ENCODE results near the gene MACO1. TPM values are rescaled to one million over a fixed set of nuclear protein-coding genes. Genes with fewer than 3 reads are reported as not detected.

The MACO1 gene
- total and polyA plus RNA-seq, 9 of the 15 experiments (the other 6 are each of a cell fraction or from before 2014, with no cell fraction given) = 4.6 to 28.4 (median 21.7) TPM

GRCh38 chr1:25430073-25430966, at the start of gene MACO1 (continued):
- TF ChIP-seq, protein P1, sequence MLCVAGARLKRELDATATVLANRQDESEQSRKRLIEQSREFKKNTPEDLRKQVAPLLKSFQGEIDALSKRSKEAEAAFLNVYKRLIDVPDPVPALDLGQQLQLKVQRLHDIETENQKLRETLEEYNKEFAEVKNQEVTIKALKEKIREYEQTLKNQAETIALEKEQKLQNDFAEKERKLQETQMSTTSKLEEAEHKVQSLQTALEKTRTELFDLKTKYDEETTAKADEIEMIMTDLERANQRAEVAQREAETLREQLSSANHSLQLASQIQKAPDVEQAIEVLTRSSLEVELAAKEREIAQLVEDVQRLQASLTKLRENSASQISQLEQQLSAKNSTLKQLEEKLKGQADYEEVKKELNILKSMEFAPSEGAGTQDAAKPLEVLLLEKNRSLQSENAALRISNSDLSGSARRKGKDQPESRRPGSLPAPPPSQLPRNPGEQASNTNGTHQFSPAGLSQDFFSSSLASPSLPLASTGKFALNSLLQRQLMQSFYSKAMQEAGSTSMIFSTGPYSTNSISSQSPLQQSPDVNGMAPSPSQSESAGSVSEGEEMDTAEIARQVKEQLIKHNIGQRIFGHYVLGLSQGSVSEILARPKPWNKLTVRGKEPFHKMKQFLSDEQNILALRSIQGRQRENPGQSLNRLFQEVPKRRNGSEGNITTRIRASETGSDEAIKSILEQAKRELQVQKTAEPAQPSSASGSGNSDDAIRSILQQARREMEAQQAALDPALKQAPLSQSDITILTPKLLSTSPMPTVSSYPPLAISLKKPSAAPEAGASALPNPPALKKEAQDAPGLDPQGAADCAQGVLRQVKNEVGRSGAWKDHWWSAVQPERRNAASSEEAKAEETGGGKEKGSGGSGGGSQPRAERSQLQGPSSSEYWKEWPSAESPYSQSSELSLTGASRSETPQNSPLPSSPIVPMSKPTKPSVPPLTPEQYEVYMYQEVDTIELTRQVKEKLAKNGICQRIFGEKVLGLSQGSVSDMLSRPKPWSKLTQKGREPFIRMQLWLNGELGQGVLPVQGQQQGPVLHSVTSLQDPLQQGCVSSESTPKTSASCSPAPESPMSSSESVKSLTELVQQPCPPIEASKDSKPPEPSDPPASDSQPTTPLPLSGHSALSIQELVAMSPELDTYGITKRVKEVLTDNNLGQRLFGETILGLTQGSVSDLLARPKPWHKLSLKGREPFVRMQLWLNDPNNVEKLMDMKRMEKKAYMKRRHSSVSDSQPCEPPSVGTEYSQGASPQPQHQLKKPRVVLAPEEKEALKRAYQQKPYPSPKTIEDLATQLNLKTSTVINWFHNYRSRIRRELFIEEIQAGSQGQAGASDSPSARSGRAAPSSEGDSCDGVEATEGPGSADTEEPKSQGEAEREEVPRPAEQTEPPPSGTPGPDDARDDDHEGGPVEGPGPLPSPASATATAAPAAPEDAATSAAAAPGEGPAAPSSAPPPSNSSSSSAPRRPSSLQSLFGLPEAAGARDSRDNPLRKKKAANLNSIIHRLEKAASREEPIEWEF (CRISPR knock-in tag; IDR thresholded peaks at IDR 0.05) = no peak
- TF ChIP-seq E4F1 (CRISPR knock-in tag; IDR thresholded peaks at IDR 0.05; ENCODE audit: borderline replicate concordance) (no peak), NFRKB (IDR thresholded peaks at IDR 0.05; ENCODE audit: low read depth) (peak; percentile 88), KLF13 (tag; IDR thresholded peaks at IDR 0.05; ENCODE audit: borderline replicate concordance, low read depth) (no peak), TGIF2 (CRISPR knock-in tag; IDR thresholded peaks at IDR 0.05) (peak; percentile 98), KAT8 (IDR thresholded peaks at IDR 0.05; ENCODE audit: low read depth) (no peak), SP1 (CRISPR knock-in tag; IDR thresholded peaks at IDR 0.05) (peak; percentile 90), ZNF436 (CRISPR knock-in tag; IDR thresholded peaks at IDR 0.05) (no peak), PTRF (tag; IDR thresholded peaks at IDR 0.05) (no peak)

All from K562 (cell line).